Ramos (cell line): ENCODE measurements around the gene KIRREL3.

Experiments used
- in situ Hi-C: fragments of 300-500 bp; cut with MboI; formaldehyde crosslinking; loops from one replicate; pipeline ENCODE4 v1.14.3; 2022; ENCODE audit warnings: low sequenced_read_pairs; ENCODE audit not compliant: unreplicated experiment

The KIRREL3 gene

GRCh38 chr11:126701520-126701897 is 299.1 kb downstream of the KIRREL3 start:
- in situ Hi-C loops, result loop anchor here (25.0 kb wide), 1 partner anchor 286 kb away; no protein-coding TSS in a partner anchor

- in situ Hi-C loops, result loop anchor here (25.0 kb wide), 1 partner anchor 286 kb away; no protein-coding TSS in a partner anchor
Measured at GRCh38 chr11:126700768-126701519, 299.6 kb downstream of the KIRREL3 start.

GRCh38 chr11:126698576-126698975 is 302.0 kb downstream of the KIRREL3 start:
- in situ Hi-C loops, result no loop called here

- in situ Hi-C loops, result no loop called here
Measured at GRCh38 chr11:126697936-126698335, 302.6 kb downstream of the KIRREL3 start.

- in situ Hi-C loops, result no loop called here
Measured at GRCh38 chr11:126696982-126697381, 303.6 kb downstream of the KIRREL3 start.

- in situ Hi-C loops, result no loop called here
Measured at GRCh38 chr11:126695293-126695692, 305.3 kb downstream of the KIRREL3 start.

- in situ Hi-C loops, result no loop called here
Measured at GRCh38 chr11:126694065-126694625, 306.4 kb downstream of the KIRREL3 start.

GRCh38 chr11:126687477-126687876 is 313.1 kb downstream of the KIRREL3 start:
- in situ Hi-C loops, result no loop called here

GRCh38 chr11:126686938-126687337 is 313.6 kb downstream of the KIRREL3 start:
- in situ Hi-C loops, result no loop called here

GRCh38 chr11:126683766-126684728 is 316.5 kb downstream of the KIRREL3 start:
- in situ Hi-C loops, result no loop called here

- in situ Hi-C loops, result no loop called here
Measured at GRCh38 chr11:126682590-126682989, 318.0 kb downstream of the KIRREL3 start.

- in situ Hi-C loops, result no loop called here
Measured at GRCh38 chr11:126680700-126681099, 319.9 kb downstream of the KIRREL3 start.

GRCh38 chr11:126680131-126680530 is 320.4 kb downstream of the KIRREL3 start:
- in situ Hi-C loops, result no loop called here

GRCh38 chr11:126679033-126679432 is 321.5 kb downstream of the KIRREL3 start:
- in situ Hi-C loops, result no loop called here

- in situ Hi-C loops, result no loop called here
Measured at GRCh38 chr11:126676536-126676935, 324.0 kb downstream of the KIRREL3 start.

GRCh38 chr11:126673319-126673718 is 327.3 kb downstream of the KIRREL3 start:
- in situ Hi-C loops, result no loop called here

- in situ Hi-C loops, result no loop called here
Measured at GRCh38 chr11:126669416-126669815, 331.2 kb downstream of the KIRREL3 start.

GRCh38 chr11:126664643-126665042 is 335.9 kb downstream of the KIRREL3 start:
- in situ Hi-C loops, result no loop called here

- in situ Hi-C loops, result no loop called here
Measured at GRCh38 chr11:126663749-126664592, 336.6 kb downstream of the KIRREL3 start.
